Measurements from ENCODE around the gene SCAF1. TPM values are rescaled to one million over a fixed set of nuclear protein-coding genes. Genes with fewer than 3 reads are reported as not detected.

Gene SCAF1, protein sequence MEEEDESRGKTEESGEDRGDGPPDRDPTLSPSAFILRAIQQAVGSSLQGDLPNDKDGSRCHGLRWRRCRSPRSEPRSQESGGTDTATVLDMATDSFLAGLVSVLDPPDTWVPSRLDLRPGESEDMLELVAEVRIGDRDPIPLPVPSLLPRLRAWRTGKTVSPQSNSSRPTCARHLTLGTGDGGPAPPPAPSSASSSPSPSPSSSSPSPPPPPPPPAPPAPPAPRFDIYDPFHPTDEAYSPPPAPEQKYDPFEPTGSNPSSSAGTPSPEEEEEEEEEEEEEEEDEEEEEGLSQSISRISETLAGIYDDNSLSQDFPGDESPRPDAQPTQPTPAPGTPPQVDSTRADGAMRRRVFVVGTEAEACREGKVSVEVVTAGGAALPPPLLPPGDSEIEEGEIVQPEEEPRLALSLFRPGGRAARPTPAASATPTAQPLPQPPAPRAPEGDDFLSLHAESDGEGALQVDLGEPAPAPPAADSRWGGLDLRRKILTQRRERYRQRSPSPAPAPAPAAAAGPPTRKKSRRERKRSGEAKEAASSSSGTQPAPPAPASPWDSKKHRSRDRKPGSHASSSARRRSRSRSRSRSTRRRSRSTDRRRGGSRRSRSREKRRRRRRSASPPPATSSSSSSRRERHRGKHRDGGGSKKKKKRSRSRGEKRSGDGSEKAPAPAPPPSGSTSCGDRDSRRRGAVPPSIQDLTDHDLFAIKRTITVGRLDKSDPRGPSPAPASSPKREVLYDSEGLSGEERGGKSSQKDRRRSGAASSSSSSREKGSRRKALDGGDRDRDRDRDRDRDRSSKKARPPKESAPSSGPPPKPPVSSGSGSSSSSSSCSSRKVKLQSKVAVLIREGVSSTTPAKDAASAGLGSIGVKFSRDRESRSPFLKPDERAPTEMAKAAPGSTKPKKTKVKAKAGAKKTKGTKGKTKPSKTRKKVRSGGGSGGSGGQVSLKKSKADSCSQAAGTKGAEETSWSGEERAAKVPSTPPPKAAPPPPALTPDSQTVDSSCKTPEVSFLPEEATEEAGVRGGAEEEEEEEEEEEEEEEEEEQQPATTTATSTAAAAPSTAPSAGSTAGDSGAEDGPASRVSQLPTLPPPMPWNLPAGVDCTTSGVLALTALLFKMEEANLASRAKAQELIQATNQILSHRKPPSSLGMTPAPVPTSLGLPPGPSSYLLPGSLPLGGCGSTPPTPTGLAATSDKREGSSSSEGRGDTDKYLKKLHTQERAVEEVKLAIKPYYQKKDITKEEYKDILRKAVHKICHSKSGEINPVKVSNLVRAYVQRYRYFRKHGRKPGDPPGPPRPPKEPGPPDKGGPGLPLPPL
- total RNA-seq (ENCODE audit: low replicate concordance): 8.7 and 27.5 TPM in 2 replicates

DNA sequence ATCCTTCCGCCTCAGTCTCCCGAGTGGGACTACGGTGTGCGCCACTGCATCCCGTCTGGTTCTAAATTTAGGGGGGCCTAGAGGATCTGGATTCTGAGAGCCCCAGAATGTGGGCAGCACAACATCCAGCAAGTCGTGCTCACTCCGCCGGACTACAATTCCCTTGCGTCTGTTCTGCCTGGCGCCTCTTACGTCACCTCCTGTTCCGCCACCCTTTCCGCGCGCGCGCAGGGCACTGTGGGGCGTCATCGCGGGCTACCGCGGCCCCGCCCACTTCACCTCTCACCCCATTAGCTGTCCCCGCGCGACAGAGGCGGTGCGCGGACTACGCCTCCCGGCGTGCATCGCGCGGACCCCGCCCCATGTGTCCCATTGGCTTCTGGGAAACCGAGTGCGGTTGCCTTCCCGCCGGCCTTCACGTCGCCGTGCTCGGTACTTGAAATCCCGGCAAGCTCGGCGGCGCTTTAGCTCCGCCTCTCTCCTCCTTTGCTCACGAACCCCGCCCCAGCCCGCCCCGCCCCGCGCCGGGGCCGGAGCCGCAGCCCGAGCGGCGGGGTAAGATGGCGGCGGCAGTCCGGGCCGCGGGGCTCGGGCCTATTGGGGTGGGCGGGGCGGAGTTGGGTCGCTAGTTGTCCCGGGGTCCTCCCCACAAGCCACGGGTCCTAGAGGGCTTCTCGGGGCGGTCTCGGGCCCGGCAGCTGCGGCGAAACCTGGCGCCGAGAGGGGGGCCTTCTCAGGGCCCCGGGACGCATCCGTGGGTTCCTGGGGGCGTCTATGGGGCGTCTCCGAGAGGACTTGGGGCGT is at the start of gene SCAF1:
SCAF1 (plus strand) TSS at position 522 of the 804 bp plus-strand sequence. CDS start 2,818 bp downstream, outside the sequence.
- peak within 1 kb of the TSS; percentile 97 for H3K9ac ChIP-seq
- TF ChIP-seq, protein P1, sequence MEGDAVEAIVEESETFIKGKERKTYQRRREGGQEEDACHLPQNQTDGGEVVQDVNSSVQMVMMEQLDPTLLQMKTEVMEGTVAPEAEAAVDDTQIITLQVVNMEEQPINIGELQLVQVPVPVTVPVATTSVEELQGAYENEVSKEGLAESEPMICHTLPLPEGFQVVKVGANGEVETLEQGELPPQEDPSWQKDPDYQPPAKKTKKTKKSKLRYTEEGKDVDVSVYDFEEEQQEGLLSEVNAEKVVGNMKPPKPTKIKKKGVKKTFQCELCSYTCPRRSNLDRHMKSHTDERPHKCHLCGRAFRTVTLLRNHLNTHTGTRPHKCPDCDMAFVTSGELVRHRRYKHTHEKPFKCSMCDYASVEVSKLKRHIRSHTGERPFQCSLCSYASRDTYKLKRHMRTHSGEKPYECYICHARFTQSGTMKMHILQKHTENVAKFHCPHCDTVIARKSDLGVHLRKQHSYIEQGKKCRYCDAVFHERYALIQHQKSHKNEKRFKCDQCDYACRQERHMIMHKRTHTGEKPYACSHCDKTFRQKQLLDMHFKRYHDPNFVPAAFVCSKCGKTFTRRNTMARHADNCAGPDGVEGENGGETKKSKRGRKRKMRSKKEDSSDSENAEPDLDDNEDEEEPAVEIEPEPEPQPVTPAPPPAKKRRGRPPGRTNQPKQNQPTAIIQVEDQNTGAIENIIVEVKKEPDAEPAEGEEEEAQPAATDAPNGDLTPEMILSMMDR (IDR thresholded peaks at IDR 0.05): no peak
- no peak for TF ChIP-seq EZH2phosphoT487 (IDR thresholded peaks at IDR 0.05)
- TF ChIP-seq EZH2 (IDR thresholded peaks at IDR 0.05): no peak
- DNase-seq (ENCODE audit: low spot score): peak; percentile 100
- peaks cover 11% of the 10 kb centered on the region for H3K27me3 ChIP-seq
- peak within 1 kb of the TSS; percentile 95 for H3K4me2 ChIP-seq
- H3K9me3 ChIP-seq (ENCODE audit: low read depth): no peaks in the 10 kb centered on the region
- H3K27ac ChIP-seq: peak within 1 kb of the TSS; percentile 96
- Mint-ChIP-seq H3K27me3 (ENCODE audit: insufficient read depth, low read depth) (peaks cover 11% of the 10 kb centered on the region), H3K9me3 (no peaks in the 10 kb centered on the region), H3K4me1 (peaks cover 56% of the 10 kb centered on the region), H3K27ac (peak within 1 kb of the TSS; percentile 99), H3K36me3 (peaks cover 17% of the 10 kb centered on the region), H3K4me3 (peak within 1 kb of the TSS; percentile 99)
- H2AFZ ChIP-seq (replicated peaks): peak within 1 kb of the TSS; percentile 77
- H4K20me1 ChIP-seq (ENCODE audit: low read depth): peaks cover 33% of the 10 kb centered on the region
- peaks cover 41% of the 10 kb centered on the region for H3F3A ChIP-seq (ENCODE audit: low read depth)
- peaks cover 41% of the 10 kb centered on the region for H3K79me2 ChIP-seq (ENCODE audit: low read depth)
- peaks cover 37% of the 10 kb centered on the region for H3K4me1 ChIP-seq
- H3K4me3 ChIP-seq: peak within 1 kb of the TSS; percentile 90
- no peaks in the 10 kb centered on the region for H3K36me3 ChIP-seq

DNA sequence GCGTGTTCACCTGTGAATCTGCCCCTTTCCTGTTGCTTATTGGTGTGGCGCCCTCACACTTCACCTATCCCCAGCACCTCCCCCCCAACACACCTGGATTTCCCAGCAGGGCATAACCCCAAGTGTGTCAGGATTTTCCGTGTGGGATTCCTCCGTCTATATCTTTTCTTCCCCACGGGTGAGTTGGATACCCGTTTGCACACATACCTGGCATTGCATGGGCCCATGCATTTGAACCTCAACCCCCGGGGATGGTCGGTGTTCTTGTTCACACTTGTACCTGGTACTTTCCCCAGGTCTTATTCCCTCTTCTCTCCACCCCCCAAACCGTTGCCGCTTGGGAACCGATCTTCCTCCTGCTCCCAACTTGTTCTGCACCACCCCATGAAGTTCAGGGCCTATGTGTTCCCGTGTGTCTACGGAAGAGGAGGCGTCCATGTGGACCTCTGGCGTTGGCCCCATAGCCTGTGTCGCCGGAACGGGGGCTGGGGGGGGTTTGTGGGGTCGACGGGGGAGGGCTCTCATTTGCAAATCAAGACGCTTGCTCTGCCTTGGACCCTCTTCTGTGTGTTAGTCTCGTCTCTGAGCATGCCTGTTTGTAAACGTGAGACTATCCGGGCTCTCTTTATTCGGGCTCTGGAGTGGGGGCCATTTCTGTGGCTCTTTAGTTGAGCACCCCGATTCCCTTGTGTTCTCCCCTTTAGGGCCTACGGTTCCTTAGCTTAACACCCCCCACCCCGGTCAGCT is 49.4 kb upstream of the SCAF1 start:
- H3F3A ChIP-seq (ENCODE audit: low read depth): peaks cover 43% of the 10 kb centered on the region
- Mint-ChIP-seq H3K4me3 (peak overlapping the region; percentile 90), H3K36me3 (peaks cover 5% of the 10 kb centered on the region), H3K27ac (peak overlapping the region; percentile 29), H3K4me1 (peaks cover 19% of the 10 kb centered on the region), H3K27me3 (ENCODE audit: insufficient read depth, low read depth) (peaks cover 7% of the 10 kb centered on the region), H3K9me3 (no peaks in the 10 kb centered on the region)
- H3K79me2 ChIP-seq (ENCODE audit: low read depth): peaks cover 61% of the 10 kb centered on the region
- H3K4me2 ChIP-seq: peak overlapping the region; percentile 98
- H4K20me1 ChIP-seq (ENCODE audit: low read depth): peaks cover 49% of the 10 kb centered on the region
- peak; percentile 67 for DNase-seq (ENCODE audit: low spot score)
- H3K27me3 ChIP-seq: no peaks in the 10 kb centered on the region
- no peaks in the 10 kb centered on the region for H3K36me3 ChIP-seq
- no peak overlapping the region for H2AFZ ChIP-seq (replicated peaks)
- peaks cover 6% of the 10 kb centered on the region for H3K4me1 ChIP-seq
- no peak overlapping the region for H3K27ac ChIP-seq
- H3K4me3 ChIP-seq: peak overlapping the region; percentile 87
- peak overlapping the region; percentile 68 for H3K9ac ChIP-seq
- no peaks in the 10 kb centered on the region for H3K9me3 ChIP-seq (ENCODE audit: low read depth)
- TF ChIP-seq EZH2 (IDR thresholded peaks at IDR 0.05): no peak
- TF ChIP-seq EZH2phosphoT487 (IDR thresholded peaks at IDR 0.05): no peak
- TF ChIP-seq, protein P1 (IDR thresholded peaks at IDR 0.05): no peak

Measured in neural progenitor cell (in vitro differentiated cells).